ENCODE data around the gene PCSK2.

Gene PCSK2

DNA sequence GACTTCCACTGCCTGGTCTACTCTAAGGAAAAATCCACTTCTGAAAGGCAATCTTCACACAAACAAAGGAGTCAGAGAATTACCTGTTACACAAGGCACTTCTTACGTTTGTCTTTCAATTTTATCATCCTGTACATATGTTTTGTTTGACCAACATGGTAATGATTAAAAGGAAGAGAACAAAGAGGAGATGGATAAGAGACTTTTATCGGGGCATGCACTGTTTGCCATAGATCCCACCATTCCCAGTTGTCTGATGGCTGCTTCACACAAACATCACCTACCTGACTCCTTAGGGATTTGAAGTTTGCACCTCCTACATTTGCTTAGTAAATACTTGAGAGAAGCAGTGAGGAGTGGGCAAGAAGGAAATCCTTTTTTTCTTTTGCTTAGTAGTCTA, 217.3 kb downstream of the PCSK2 start:
- DNase-seq (ENCODE audit: low read depth in 3 of 3) = no peak

DNA sequence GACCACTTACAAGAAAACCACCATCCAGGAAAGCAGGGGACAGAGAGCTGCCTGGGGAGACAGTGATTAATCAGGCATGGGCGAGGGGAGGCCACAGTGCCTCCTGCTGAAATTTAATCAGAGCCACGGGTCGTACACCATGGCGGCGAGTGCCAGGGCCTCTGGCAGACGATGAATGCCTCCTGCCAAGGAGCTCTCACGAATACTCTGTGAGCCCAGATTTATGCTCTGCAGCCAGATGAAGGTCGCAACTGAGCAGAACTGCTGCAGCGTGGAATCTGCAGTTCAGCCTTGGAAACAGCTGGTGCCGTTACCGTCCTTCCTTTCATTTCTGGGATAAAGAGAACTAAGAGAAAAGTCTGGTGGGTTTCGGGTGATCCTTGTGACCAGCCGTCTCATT, 218.7 kb downstream of the PCSK2 start:
- no peak for DNase-seq (ENCODE audit: low read depth in 3 of 3)

DNA sequence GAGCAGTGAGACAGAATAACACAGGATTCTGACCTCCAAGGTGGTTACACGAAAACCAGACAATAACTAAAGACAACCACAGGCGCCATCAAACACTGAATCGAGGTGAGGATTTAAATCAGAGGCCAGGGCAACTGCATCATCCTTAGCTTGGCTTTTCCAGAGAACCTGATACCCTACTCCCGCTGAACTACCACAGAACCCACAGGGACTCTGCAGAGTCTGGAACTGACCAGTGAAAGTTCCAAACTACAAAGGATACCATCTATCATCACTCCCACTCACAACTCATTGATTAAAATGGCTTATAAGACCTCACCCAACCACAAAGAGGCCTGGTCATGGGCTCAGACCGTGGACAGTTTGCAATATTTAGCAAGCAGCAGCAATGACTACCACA, 219.3 kb downstream of the PCSK2 start:
- no peak for DNase-seq (ENCODE audit: low read depth in 3 of 3)

DNA sequence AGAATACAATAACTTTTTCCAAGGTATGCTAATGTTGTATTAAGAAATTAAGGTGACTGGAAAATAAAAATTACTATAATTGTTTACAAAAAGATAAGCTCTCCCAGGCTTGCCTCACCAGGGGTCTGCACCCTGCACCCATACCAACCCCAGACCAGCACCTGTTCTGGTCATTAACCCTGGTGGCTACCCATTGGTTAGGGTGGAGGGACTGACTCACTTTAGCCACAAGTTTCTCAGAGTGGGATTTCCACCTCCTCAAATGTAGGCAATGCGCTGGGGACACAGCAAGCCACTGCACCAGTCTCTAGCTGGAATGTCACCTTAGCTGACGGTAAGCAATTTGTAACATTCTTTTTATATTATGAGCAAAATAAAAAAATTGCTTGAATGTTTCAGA, 221.2 kb downstream of the PCSK2 start:
- no peak for DNase-seq (ENCODE audit: low read depth in 3 of 3)

DNA sequence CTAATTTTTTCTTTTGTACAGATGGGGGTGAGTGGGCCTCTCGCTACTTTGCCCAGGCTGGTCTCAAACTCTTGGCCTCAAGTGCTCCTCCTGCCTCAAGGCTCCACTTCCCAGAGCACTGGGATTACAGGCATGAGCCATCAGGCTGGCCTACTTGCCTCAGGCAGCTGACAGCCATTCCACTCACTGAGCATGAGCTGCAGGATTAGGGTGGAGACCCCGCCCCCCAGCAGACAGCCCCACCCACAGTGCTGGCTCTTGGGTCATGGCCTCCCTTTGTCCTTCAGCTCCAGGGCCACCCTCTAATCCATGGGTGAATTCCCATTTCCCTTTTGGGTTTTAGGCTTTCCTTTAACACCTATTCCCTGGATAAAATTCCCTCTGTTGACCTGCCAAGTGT, 222.2 kb downstream of the PCSK2 start:
- DNase-seq (ENCODE audit: low read depth in 3 of 3) = no peak

DNA sequence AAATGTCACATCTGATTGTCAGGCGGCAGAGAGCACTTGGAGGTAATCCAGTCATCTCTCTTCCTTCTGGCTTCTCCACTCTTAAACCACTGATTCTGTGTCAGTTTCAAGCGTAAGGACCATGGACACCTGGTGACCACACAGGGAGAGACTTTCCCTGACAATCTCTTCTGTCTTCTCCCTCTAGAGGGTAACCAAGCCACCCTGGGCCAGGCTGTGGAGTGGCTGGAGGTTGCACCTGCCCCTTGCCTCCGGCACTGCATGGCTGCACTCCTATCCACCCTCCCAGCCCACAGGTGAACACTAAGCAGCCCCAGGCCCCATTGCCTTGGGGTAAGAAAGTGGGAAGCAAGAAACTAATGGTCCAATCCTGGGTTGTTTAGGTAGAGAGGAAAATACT, 225.6 kb downstream of the PCSK2 start:
- no peak for DNase-seq (ENCODE audit: low read depth in 3 of 3)

DNA sequence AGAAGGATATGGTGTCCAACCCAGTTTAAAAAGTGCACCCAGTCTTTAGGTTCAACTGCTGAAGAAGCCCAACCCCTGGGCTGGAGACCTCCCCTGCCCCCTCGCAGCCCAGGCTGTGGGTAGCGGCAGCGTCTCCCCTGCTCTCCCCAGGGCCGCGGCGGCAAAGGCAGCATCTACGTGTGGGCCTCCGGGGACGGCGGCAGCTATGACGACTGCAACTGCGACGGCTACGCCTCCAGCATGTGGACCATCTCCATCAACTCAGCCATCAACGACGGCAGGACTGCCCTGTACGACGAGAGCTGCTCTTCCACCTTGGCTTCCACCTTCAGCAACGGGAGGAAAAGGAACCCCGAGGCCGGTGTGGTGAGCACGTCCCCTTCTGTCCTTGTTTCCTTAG, 226.8 kb downstream of the PCSK2 start:
- no peak for DNase-seq (ENCODE audit: low read depth in 3 of 3)

DNA sequence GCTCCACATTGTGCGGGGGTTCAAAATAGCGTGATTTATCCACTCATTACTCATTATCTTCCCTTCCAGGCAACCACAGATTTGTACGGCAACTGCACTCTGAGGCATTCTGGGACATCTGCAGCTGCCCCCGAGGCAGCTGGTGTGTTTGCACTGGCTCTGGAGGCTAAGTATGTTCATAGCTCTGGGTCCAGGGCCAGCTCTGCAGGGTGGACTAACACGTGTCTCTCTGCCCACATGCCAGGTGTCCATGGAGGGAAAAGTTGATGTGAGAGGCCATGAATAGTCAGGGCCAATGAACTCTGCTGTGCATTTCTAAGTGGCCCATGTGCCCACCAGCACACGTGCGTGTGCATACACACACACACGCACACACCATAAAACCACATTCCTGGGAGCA, 229.4 kb downstream of the PCSK2 start:
- no peak for DNase-seq (ENCODE audit: low read depth in 3 of 3)

DNA sequence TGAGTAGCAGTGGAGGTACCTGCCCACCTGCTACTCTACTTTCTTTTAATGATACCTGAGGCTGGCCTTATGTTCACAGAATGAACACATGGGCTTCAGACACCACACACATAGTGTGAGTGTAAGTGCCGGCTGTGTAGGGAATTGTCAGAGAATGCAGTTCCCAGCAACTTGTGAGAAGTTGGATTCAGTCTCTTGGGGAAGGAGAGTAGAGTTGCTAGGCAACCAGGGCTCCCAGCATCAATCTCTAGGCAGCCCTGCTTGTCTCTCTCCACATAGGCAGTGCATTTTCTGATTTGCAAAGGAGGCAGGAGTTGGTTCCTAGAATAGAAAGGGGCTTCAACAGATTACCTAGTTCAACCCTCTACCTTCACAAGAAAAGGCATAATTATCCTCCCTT, 230.2 kb downstream of the PCSK2 start:
- DNase-seq (ENCODE audit: low read depth in 3 of 3) = no peak

DNA sequence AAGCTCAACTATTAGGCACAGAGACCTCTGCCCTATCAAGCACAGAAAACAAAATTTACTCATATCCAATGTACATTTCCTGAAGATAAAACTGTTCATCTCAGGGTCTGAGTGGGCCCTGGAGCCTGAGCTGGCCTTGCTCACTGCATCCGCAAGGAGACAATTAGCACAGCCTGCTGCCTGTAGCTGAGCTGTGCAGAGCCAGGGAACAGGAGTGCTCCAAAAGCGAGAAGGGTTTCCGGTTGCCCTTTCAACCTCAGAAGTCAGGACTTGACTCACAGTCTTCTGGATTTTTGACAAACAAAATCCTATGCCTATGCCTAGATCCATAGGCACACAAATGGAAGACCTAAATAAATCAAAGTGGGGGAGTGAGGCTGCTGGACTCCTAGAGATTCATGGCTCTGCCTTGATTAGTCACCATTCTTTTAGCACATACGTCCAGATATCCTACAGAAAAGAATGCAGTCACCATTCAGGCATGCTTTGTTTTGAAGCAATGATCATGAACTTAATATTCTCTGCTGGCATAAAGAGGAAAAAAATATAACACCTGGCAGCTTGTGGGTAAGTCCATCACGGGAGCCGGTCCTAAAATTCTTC, 230.8 kb downstream of the PCSK2 start:
- no peak for DNase-seq (ENCODE audit: low read depth in 3 of 3)

DNA sequence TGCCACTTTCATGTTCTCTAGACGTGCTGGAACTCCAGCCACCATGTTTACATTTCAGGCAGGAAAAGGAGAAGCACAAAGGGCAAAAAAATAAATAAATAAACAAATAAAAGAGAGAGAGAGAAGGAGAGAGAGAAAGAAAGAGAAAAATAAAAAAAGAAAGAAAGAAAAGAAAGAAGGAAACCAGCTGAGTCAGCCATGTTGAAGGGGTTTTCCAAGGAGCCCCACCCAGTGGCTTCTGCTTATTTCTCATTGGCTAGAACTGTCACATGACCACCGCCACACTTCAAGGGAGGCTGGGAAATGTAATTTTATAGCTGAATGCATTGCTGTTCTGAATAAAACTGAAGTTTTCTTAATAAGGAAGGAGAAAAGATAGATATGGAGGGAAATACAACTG, 233.3 kb downstream of the PCSK2 start:
- DNase-seq (ENCODE audit: low read depth in 3 of 3) = no peak

DNA sequence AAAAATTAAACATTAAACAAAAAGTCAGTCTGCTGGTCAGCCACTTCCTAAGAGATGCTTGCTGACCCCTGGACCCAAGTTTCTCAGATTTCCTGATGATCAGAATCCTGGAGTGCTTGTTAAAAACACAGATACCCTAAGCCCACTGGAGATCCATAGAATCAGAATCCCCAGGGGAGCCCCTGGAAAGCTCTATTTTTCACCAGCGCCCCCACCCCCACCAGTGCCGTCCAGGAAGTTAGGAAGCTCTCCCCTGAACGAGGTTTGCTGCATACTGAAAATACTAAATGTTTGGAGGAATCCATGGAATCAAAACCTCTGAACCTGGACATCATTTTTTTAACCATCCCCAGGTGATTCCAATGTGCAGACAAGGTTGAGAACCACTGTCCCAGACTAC, 235.1 kb downstream of the PCSK2 start:
- no peak for DNase-seq (ENCODE audit: low read depth in 3 of 3)

DNA sequence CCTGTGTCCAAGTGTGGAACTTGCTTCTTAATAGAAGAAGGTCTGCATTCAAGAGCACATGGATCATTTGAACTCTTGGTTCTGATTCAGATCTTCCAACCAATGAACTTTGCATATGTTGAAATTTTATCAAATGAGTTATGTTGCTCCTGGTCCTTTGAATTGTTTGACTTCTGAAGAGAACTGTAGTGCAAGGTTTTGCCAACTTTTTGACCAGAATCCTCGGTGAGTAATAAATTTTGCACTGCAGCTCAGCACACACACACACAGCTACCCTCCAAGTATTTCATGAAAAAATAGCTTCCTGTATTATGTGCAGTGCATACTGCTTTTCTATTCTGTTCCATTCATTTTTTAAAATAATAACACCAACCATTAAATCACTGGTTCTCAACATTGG, 236.9 kb downstream of the PCSK2 start:
- no peak for DNase-seq (ENCODE audit: low read depth in 3 of 3)

DNA sequence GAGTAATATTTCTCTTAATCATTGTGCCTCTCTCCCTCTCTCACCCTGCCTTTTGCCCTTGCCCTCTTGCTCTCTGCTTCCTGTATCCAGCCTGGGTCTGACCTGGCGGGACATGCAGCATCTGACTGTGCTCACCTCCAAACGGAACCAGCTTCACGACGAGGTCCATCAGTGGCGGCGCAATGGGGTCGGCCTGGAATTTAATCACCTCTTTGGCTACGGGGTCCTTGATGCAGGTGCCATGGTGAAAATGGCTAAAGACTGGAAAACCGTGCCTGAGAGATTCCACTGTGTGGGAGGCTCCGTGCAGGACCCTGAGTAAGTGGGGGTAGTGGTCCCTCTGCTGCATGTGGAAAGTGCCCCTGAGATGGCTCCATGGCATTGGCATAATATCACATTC, 238.4 kb downstream of the PCSK2 start:
- DNase-seq (ENCODE audit: low read depth in 3 of 3) = no peak

DNA sequence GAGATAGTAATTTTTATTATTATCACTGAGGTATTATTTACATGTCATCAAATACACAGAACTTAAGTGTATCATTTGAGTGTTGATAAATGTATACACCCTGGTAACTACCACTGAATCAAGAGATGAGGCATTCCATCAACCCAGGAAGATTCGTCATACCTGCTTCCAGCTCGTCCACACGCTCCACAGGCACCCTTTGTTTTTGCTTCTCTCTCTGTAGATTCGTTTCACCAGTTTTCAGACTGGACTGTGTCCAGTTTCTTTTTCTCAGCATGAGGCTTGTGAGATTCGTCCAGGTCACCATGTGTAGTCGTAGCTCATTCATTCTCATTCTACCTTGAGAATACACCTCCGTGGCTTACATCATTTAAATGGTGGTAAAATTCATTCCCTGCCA, 239.8 kb downstream of the PCSK2 start:
- DNase-seq (ENCODE audit: low read depth in 3 of 3) = no peak

DNA sequence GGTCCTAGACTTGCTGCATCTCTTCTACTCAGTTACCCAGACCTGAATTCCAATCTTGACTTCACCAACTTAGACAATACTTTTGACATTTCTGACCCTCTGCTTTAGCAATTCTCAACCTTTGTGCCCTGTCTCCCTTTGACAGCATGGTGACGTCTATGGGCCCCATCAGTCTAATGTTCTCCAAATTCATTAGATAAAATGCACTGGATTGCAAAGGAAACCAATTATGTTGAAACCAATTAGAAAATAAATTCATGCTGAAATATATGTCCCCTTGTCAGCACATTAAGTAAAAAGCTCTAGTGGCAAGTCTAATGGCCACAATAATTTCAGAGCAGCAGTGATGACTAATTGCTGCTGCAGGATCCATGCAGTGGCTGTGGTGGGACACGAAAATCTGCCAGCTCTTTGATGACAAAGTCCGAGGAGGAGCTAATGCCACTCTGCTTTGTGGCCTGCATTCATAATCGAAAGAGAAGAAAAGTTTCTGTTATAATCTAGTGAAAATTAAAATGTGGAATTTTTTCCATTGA, 240.3 kb downstream of the PCSK2 start:
- no peak for DNase-seq (ENCODE audit: low read depth in 3 of 3)

DNA sequence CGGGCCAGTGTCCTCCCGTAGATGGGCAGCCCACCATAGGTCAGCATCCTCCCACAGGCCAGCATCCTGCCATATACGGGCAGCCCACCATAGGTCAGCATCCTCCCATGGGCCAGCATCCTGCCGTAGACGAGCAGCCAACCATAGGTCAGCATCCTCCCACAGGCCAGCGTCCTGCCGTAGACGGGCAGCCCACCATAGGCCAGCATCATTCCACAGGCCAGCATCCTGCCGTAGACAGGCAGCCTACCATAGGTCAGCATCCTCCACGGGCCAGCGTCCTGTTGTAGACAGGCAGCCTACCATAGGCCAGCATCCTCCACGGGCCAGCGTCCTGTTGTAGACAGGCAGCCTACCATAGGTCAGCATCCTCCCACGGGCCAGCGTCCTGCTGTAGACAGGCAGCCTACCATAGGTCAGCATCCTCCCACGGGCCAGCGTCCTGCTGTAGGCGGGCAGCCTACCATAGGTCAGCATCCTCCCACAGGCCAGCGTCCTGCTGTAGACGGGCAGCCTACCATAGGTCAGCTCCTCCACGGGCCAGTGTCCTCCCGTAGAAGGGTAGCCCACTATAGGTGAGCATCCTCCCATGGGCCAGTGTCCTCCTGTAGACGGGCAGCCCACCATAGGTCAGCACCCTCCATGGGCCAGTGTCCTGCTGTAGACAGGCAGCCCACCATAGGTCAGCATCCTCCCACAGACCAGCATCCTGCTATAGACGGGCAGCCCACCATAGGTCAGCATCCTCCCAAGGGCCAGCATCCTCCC, 241.4 kb downstream of the PCSK2 start:
- DNase-seq (ENCODE audit: low read depth in 3 of 3) = no peak

DNA sequence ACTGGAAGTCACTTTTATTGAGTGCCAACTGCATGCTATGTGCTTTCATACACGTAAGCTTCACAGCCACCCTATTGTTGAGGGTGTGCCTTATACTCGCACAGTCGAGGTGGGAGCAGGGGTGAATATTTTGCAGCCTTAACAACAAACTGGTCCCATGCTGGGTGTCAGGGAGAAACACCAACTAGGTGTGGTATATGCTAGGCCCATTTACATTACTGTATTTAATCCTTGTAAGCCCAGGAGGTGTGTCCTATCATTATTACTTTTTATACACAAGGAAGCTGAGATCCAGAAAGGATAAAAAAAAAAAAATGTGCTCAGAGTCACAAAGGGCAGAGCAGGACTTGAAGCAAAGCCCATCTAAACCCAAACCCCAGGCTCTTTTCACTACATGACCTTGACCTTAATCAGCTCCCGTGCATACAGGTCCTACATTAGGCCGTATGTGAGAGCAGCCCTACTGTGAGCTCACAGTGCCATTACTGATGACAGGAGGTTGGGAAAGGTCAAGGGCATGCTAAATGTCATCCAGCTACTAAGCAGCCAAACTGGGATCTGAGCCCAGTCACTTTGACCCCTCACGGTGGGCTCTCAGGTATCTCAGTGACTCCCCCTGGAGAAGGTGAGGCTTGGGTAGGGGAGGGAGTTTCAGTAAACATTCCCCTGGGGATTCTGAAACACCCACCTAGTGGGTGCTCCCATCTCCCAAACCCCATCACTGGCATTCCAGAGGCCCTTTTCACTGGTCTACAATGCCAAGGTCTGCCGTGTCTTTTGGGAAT, 242.6 kb downstream of the PCSK2 start:
- DNase-seq (ENCODE audit: low read depth in 3 of 3) = no peak

DNA sequence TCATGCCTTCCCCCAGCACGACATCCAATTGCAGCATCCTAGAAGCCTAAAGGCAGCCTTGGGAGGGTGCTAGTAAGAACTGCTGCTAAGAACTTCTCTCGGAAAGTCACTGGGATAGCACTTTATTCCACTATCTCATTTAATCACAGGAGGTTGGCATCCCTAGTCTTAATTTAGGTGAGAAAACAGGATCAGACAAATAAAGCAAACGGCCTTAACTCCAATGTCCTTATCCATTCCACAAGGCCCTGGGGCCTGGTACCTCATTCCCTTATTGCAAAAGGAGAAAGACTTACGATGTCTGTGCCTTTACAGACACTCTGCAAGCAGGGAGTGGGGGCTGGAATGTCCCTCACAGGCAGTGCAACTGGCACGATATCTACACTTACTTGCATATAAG, 243.7 kb downstream of the PCSK2 start:
- DNase-seq (ENCODE audit: low read depth in 3 of 3) = no peak

DNA sequence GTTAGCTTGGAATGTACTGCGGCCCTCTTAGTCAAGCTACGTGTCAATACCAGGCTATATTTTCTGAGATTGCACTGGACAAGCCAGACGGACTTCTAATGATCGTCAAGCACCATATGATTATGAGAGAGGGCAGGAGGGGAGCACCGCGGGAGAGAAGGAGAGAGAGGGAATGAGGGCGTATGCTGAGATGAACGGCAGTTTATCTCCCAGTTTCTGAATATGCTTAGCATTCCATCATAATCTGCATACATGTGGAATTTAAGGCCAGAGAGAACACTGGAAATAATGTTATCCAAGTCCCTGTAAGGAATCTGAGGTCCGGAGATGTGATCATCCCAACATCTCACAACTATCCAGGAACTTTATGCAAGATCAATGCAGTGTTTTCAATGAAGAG, 244.1 kb downstream of the PCSK2 start:
- DNase-seq (ENCODE audit: low read depth in 3 of 3) = no peak

DNA sequence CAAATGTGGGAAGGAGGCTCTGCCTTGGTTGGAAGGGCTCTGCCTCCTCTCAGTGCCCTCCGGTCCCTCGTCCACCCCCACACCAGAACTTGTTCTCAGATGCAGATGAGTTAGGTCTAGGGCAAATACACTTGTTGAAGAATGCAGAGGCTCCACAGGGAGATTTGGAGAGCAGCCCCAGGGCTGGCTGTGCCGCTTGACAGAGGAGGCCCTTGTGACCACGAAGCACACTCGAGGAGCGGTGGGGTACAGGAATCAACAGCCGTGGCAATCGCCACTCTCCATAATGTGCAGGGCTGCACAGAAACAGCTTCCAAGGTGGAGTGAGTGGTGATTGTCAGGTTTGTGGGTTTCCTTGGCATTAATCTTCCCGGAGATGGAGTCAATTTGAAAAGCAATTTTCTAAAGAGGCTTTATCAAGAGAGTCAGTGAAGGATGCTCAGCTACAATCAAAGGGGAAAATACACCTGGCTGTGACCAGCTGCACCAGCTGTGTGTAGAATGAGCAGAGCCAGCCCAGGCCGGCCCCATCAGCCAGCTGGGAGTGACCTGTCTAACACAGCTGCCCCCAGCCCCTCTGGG, 244.9 kb downstream of the PCSK2 start:
- DNase-seq (ENCODE audit: low read depth in 3 of 3) = no peak

DNA sequence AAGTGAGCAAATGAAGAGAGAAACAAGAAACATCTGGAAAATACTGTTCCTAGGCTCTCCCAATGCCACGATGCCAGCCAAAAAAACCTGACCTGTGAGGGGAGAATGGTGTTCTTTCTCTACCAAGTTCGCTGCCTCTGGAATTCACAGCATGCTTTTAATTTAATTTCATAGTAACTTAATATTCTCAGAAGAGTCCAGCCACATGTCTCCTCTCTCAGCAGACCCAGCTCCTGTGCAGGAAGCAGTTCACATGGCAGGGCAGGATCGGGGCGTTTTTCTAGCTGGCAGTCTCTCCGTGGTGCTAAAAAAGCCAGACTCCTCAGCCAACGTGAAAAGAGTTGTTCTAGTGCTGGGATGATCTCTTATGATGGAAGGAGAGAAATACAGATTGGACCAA, 246.8 kb downstream of the PCSK2 start:
- no peak for DNase-seq (ENCODE audit: low read depth in 3 of 3)
